Measurements from ENCODE around the gene PPARA. TPM values are rescaled to one million over a fixed set of nuclear protein-coding genes. Genes with fewer than 3 reads are reported as not detected.
"Not testable (repeated sequence)": the region's sequence is repeated elsewhere in the genome, so short reads cannot be mapped to it uniquely, and the experiment has no call there.

The PPARA gene
- polyA plus RNA-seq, 1 of the 3 experiments (the other 2 are of a cell fraction): 4.5 TPM

GRCh38 chr22:46138058-46138797 is 12.1 kb upstream of the PPARA start:
- Histone ChIP-seq H3K4me2 (no peak overlapping the region), H3K4me3 (ENCODE audit: low read depth in 2 of 2, low read length in 1 of 2) (no peak overlapping the region), H2AFZ (ENCODE audit: low read depth) (no peak overlapping the region), H3K4me1 (ENCODE audit: control insufficient read depth in 1 of 2, insufficient read depth in 2 of 2, low read depth in 1 of 2, low read length in 1 of 2) (peaks cover 0 to 10% of the 10 kb centered on the region in 2 experiments; a peak in 1 of 4 replicates), H3K27ac (ENCODE audit: low read depth in 2 of 2, low read length in 1 of 2) (no peak overlapping the region), H3K9ac (no peak overlapping the region), H3F3A (replicated peaks; ENCODE audit: insufficient read depth) (no peaks in the 10 kb centered on the region), H4K20me1 (ENCODE audit: insufficient read depth) (no peaks in the 10 kb centered on the region), H3K79me2 (ENCODE audit: insufficient read depth) (no peaks in the 10 kb centered on the region), H3K9me2 (no peaks in the 10 kb centered on the region), H3K27me3 (ENCODE audit: insufficient read depth) (no peaks in the 10 kb centered on the region), H3K9me3 (no peaks in the 10 kb centered on the region), H3K36me3 (replicated peaks in 1 of 2; ENCODE audit: control insufficient read depth in 1 of 2, insufficient read depth in 2 of 2, low read length in 1 of 2) (no peaks in the 10 kb centered on the region)
- TF ChIP-seq GABPA (IDR thresholded peaks at IDR 0.05; ENCODE audit: low read depth) (no peak), SMC3 (IDR thresholded peaks at IDR 0.05; ENCODE audit: low read depth, low read length) (no peak), NFIC (IDR thresholded peaks at IDR 0.05; ENCODE audit: borderline replicate concordance) (no peak), TEAD4 (IDR thresholded peaks at IDR 0.05; ENCODE audit: borderline replicate concordance, insufficient read depth) (no peak), USF2 (IDR thresholded peaks at IDR 0.05; ENCODE audit: borderline replicate concordance, low read depth, low read length) (no peak), EZH2phosphoT487 (IDR thresholded peaks at IDR 0.05; ENCODE audit: borderline replicate concordance, low read depth) (no peak), TCF12 (IDR thresholded peaks at IDR 0.05) (no peak), POLR2AphosphoS5 (IDR thresholded peaks at IDR 0.05; ENCODE audit: low read depth, low read length) (no peak), CTCF (IDR thresholded peaks at IDR 0.05) (no peak)
- ChIA-PET POLR2A (no interaction called here), CTCF (no interaction called here)
- 87% methylated on average over 14 of the region's 14 CpGs for WGBS (ENCODE audit: low lambda C conversion rate)
- DNase-seq: no peak

- H3K27ac ChIP-seq (ENCODE audit: low read depth in 2 of 2, low read length in 1 of 2); H4K20me1 ChIP-seq (ENCODE audit: insufficient read depth); H3K9ac ChIP-seq; POLR2A ChIA-PET; DNase-seq; H3K9me2 ChIP-seq; H3K4me2 ChIP-seq; H3K4me3 ChIP-seq (ENCODE audit: low read depth in 2 of 2, low read length in 1 of 2); H3K9me3 ChIP-seq; H3F3A ChIP-seq (replicated peaks; ENCODE audit: insufficient read depth); H3K36me3 ChIP-seq (replicated peaks in 1 of 2; ENCODE audit: control insufficient read depth in 1 of 2, insufficient read depth in 2 of 2, low read length in 1 of 2); H3K27me3 ChIP-seq (ENCODE audit: insufficient read depth); H3K79me2 ChIP-seq (ENCODE audit: insufficient read depth); CTCF ChIA-PET; H2AFZ ChIP-seq (ENCODE audit: low read depth): not testable (repeated sequence)
- peaks cover 0 to 10% of the 10 kb centered on the region in 2 experiments; a peak in 1 of 4 replicates for H3K4me1 ChIP-seq (ENCODE audit: control insufficient read depth in 1 of 2, insufficient read depth in 2 of 2, low read depth in 1 of 2, low read length in 1 of 2)
- 79% methylated on average over 6 of the region's 9 CpGs for WGBS (ENCODE audit: low lambda C conversion rate)
Observed at GRCh38 chr22:46139417-46139816, 10.9 kb upstream of the PPARA start.
